Left renal pelvis (tissue), 4 donors: Measurements from ENCODE around the gene HECW1. TPM values are rescaled to one million over a fixed set of nuclear protein-coding genes. Genes with fewer than 3 reads are reported as not detected.

Experiments
- DNase-seq, 4 donors: peaks; one replicate each; pipeline ENCODE4 v3.0.0-alpha.2; 2013; ENCODE audit warnings: low read depth in 4 of 4, low spot score in 3 of 4
- polyA plus RNA-seq, 4 donors: library from polyadenylated mRNA; unstranded; fragments of 120-200 nt; gene quantifications; one replicate each; pipeline ENCODE4 v1.2.1, GENCODE V29; 2013; ENCODE audit not compliant: insufficient read length in 4 of 4

HECW1 gene
- polyA plus RNA-seq, 4 donors: 0.33 to 10.1 (median 5.8) TPM

DNA sequence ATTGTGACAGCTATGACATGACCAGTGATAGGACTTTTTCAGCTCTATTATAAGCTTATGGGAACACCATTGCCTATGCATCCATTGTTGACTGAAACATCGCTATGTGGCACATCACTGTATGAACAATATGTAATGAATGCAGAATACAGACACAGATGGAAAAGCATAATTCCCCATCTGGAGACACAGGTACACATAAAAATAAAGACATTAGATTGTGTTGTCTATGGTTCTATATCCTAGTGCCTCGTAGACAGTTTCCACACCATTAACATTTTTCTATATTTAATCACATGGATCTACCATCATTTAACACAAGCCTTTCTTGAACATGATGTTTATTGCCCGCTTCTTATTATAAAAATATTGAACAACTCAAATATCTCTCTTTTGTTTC is 374.2 kb downstream of the HECW1 start:
- no peak for DNase-seq

DNA sequence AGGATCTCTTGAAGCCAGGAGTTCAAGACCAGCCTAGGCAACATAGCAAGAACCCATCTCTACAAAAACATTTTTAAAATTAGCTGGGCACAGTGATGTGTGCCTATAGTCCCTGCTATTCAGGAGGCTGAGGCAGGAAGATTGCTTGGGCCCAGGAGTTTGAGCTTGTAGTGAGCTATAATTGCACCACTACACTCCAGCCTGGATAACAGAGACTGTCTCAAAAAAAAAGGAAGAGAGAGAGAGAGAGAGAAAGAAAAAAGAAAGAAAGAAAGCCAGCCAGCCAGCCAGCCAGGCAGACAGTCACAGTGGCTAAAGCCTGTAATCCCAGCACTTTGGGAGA is 375.3 kb downstream of the HECW1 start:
- DNase-seq: no peak

DNA sequence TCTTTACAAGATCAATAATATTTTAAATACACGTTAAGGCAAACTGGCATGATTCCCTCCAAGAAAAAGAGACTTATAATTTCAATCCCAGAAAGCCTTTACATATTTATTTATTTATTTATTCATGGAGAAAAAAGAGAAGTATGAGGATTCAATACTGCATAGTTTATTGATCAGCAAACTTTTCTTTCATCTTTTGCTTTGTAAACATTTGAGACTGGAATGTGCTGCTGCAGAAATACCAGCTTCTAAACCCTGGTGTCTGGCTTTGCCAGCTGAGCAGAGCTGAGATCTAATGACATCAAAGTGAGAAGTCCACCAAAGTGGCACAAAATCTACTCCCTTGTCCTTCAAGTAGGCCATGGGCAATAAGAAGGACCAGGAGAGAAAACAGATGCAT is 376.8 kb downstream of the HECW1 start:
- no peak for DNase-seq

DNA sequence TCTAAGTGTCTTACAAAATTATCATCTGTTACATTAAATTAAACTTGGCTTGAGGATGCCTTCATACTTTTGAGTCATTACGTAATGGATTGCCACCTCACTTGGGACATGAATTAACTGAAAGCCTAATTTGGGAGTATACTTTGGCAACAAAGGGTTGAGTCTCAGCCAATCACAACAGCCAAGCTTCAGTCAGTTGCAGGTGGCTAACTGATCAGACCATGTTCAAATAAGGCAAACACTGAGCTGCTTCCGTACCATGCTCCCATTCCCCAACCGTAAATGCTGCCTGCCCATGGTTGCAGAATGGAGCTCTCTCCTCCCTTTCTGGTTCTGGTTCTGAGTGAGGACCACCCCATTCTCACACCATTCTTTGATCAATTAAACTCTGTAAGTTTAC is 377.6 kb downstream of the HECW1 start:
- DNase-seq: no peak

DNA sequence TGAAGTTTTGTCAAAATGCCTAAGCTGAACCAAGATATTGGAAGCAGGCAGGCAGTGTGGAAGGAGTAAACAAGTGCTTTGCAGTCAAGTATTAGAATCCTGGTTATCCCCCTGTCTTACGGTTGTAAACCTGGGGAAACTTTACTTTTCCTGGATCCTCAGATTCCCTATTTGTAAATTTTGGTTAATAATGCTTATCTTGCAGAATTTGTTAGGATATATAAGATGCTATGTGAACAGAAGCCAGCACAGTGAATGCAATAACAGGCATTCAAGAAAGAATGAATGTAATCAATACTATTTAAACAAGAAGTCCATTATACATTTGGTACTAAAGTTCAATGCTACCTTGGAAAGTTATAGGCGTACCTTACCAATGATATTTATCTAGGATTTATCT is 378.7 kb downstream of the HECW1 start:
- DNase-seq: no peak

DNA sequence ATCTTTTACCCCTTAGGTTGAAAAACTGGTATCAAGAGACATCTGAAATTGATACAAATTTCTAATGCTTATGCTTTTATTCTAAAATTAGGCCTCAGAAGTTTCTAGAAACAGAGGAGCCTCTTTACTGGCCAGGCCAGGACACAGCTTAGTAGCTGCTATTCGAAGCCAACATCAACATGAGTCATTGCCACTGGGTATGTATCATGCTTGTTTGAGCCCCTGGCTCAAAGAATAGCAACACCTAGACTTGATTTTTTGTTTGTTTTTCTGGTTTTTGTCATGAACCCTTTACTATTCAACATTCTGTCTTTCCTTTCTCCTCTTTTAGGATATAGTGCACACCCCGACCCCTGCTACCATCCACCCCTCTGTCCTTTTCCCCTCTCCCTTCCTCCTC is 379.5 kb downstream of the HECW1 start:
- no peak for DNase-seq

DNA sequence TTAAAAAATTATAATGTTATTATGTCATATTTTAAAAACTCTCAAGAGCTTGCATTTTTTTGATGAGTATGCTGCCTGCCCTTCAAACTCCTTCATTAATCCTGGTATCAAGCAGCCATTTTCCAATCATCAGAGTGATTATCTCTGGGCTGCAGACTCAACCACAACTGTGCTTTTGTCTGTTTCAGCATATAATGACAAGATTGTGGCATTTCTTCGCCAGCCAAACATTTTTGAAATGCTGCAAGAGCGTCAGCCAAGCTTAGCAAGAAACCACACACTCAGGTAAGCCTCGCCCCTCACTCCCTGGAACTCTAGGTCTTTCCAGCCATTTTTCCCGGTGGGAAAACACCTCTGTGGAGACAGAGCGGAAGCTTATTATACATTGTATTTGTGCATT is 380.4 kb downstream of the HECW1 start:
- no peak for DNase-seq

DNA sequence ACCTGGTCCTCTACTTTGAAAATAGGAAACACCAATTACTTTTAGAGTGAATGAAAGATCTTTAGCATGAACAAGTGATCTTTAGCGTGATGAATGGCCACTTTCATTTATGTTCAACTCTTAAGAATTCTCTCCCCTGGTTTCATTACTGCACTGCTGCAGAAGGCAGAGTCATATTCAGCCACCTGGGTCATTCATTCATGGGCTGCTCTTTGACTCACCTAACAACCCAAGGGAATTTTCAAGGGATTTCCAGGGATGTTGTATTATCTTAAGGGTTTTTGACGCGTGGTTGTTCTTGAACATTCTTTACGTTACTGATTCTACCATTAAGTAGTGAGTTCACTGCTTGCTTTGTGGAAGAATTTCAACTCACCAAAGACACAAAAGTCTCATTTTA is 383.1 kb downstream of the HECW1 start:
- DNase-seq: no peak

DNA sequence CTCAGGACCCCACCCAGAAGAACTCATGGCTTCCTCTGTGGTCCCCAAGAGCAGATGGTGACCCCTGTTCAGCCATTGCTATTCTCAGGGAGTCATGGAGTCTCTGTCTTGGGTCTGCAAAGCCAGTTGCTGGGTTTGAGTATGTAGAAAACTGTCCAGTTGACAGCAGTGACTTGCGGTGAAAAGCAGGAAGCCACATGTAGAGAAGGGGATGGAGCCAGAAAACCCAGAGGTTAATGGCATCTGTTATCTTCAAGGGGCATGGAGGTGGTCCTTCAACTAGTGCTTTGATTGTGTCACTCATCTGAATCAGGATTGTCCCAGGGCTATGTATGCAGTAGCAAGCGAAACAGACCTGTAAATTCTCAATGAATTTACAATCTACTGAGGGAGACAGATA is 384.1 kb downstream of the HECW1 start:
- no peak for DNase-seq

DNA sequence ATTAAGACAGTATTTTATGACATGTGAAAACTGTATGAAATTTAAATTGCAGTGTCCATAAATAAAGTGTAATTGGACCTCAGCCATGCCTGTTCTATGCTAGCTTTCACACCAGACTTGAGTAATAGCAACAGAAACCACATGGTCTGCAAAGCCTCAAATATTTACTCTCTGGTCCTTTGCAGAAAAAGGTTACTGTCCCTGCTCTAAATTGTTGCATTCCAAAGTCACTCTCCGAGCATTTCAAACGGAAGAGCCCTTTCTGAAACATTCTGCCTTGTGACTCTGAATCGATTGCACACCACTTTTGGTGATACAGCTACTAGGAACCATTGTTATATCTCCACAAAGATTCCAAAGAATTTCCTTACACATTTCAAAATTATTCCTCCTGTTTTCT is 389.4 kb downstream of the HECW1 start:
- DNase-seq: no peak

DNA sequence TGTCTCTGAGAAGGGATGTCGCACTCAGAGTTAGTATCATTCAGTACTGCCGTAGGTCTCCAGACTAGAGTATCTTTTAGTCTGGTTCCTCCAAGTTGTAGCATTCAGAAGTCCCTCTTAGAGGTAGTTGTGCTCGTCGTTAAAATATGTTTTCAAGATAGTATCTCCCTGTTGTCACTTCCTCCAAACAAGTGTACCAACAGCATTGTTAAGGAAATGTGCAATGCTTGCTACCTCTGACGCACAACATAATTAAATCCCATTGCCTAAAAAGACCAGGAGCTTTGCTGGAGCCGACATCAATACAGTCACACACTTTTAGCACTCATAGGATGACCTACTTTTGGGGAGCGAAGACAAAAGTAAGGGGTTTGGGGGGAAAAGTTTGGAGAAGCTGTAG is 390.5 kb downstream of the HECW1 start:
- no peak for DNase-seq

DNA sequence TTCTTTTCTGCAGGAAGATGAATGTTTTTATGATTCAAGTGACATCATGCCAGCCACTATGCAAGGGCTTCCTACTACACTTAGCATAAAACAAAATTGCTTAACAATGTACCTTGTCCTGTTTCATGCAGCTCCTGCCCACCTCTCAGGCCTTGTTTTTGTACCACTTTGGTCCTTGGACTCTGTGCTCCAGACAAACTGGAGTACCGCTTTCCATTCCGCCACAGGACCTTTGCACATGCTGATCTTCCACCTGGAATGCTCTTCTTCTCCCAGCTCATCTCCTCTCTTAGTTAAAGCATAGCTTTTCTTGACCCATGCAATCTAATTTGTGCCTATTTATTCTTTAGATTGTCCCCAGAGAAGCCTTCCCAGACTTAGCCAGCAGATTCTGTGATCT is 393.0 kb downstream of the HECW1 start:
- DNase-seq: no peak

DNA sequence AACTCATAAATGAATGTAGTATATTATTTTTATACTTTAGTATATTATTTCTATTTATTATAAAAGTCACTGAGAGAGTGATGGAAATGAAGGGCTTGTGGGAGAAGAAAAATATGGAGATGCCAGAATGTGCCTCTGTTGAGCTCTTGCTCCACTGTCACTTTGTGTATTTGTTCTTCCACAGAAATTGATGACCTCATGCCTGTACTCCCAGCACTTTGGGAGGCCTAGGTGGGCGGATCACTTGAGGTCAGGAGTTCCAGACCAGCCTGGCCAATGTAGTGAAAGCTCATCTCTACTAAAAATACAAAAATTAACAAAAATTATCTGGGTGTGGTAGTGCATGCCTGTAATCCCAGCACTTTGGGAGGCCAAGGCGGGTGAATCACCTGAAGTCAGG is 394.0 kb downstream of the HECW1 start:
- DNase-seq: no peak

DNA sequence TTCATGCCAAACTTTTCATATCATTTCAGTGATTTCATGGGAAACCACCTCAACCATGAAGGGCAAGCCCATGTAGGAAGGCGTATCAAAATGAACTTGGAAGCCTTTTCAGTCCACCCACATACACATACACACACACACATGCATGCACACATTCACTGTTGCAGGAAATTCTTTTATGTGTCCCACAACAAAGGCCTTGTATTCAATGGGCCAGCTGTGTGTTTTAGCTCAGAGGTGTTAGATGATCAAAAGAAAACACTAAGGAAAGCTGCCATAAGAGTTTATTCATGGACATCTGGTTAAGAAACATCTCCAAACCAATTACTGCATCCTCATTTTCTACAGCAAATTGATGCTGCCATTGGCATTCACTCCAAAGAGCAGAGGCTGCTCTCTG is 396.0 kb downstream of the HECW1 start:
- no peak for DNase-seq

DNA sequence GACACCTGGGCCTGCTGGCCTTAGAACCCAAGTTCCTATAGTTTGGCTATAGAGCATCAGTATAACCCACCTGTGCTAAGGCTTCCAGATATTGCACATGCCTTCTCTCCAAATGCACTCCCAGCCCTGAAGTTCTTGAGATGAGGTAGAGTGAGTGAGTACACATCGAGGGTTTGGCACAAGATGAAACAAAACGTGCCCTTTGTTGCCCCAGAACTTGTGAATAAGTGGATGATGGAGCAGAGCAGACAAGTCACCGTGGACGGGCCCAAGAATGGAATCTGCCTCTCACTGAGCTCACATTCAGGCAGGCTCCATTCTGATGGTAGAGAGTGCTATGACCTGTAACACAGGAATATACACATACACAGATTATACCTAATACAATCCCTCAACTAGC is 397.5 kb downstream of the HECW1 start:
- no peak for DNase-seq

DNA sequence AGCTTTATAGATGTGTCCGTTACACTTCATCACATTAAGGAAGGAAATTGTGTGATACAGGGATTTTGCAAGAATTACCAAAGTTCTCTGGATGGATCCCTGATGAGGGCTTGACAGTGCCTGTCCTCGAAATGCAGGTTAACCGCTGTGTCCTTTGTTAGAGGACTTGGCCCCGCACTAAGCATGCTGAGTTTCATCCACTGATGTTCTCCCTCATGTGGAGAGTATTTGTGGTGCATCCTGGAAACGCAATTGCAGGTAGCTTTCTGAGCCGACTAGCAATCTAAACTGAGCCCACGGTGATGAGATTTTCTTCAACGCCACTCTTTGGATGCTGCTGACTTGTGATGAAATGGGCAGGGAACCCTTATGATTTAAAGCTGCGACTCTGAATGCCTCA is 398.6 kb downstream of the HECW1 start:
- DNase-seq: no peak

DNA sequence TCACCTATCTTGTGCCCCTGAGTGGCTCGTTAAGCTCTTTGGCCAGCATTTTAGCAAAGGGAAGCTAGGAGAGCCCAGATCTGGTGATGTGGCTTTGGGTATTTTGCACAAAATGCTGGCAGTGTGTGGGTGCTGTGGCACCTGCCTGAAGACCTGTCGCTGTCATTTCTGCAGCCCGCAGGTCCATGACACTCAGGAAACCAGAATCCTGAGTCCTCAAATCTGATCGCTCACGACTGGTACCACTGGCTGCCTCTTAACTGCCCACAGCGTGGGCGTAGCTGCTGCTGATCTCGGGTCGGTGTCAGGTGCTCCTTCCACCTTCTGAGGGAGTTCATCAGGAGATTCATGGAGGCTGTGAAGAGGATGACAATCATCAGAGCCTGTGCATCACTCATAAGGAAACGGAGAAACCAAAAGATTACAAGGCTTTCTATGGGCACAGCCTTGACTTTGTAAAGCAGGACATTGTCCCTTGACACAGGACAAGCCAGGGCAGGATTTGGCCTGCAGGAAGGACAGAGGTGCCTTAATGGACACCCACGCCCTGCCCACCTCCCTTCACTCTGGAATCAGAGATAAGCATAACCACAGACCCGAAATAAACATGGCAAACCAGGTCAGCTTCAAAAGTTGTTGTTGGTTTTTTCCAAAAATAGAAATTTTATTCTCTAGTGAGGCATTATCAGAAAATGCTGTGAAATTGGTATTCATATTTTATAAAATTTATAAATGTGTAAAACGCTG is 399.5 kb downstream of the HECW1 start:
- DNase-seq: no peak

DNA sequence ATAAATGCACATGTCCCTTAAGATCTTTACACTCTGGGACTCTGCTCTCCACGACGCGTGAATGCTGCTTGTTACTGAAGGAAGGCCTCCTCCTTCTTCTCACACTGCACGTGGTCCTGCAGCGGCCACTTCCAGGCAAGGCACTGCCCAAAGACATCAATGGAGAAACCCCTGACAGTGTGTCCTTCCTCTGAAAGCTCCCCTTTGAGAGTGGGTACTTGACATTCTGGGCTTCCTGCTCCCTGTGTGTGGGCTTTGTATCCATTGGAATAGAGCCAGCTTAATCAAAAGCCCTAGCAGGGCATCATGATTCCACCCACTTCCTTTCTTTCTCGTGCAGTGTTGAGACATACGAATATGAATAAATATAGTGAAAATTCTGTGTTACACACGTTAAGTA is 400.8 kb downstream of the HECW1 start:
- no peak for DNase-seq

DNA sequence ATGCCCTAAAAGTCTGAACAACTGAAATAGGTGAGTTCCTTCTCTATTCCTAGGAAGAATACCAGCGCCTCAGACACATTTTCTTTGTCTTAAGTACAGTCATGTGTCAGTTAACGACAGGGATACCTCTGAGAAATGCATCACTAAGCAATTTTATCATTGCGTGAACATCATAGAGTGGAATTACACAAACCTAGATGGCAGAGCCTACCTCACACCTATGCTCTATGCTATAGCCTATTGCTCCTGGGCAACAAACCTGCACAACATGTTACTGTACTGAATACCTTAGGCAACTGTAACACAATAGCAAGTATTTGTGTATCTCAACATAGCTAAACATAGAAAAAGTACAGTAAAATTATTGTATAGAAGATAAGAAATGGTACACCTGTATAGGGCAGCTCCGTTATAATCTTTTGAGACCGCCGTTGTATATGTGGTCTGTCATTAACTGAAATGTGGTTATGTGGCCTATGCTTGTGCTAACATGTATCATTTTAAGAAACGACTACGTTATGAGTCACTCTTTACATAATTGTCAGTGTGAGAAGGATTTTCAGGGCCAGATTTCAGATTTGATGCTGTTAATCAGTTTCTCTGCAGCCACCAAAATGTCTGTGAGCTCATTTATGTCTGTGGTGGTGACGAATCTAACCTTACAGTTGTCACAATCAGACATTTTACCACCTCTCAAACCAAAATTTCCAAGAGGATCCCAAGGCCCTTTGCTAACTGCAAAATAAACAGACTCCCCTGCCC is 404.3 kb downstream of the HECW1 start:
- no peak for DNase-seq

DNA sequence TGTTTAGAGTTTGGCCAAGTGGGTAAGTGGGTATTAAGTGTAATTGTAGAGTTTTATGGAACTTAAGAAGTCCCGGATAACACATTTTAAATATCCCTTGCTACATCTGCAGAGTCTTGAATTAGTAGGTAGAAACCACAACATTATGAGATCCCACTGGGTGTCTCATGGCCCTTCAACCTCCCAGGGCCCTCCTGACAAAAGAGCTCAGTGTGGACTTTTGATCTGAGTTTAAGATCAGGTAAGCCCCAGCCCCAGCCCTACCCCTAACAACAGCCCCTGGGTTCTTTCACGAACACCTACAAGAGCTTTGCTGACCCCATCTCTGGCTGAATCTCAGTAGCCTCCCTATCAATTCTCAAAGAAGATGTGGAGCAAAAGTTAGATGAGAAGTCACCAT is 405.0 kb downstream of the HECW1 start:
- no peak for DNase-seq

DNA sequence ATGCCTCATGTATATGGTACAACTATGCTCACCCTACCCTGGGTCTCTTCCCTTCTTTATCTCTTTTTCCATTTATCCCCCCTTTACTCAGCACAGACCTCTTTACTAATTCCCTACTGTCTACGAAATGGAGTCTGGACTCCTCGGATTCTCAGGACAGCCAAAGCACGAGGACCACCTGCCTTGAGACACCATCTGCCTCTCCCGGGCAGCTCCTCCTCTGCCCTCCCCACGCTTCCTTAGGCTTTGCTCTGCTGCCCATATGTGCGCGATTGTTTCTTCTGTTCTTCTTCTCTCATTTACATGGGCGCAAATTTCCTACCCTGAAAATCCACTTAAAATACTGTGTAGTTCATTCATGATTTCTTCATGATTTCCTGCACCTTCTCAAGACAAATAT is 407.8 kb downstream of the HECW1 start:
- DNase-seq: no peak

DNA sequence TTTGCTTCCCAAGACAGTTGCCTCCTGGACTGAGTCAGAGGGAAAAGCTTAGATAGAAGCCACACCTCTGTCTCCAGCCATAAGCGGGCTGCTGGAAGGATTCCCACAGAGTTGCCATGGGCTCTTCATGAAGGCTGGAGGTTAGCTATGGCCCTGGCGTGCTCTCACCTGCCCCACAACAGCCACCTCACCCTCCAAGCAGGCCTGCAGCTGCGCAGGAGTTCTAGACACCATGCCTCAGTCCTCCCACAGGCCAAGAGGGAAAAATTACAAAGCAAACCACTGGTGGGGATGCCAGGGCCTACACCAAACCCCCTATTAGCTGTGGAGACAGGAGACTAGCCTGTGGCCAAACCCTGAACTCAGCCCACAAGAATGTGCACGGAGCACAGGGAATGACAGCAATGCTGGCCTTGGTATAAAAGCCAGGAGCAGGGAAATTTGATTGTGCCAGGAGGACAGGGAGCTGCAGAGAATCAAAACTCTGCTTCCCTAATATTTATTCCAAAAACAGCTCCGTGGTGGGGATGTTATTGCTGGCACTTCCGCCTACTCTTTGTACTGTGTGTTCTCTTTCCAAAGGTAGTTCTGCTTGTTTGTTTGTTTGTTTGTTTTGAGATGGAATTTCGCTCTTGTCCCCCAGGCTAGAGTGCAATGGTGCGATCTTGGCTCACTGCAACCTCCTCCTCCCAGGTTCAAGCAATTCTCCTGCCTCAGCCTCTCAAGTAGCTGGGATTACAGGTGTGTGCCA is 410.1 kb downstream of the HECW1 start:
- DNase-seq: no peak
